Suppressor macrophage (primary cell): Measurements from ENCODE around the gene CEPT1.
"Not testable (repeated sequence)": the region's sequence is repeated elsewhere in the genome, so short reads cannot be mapped to it uniquely, and the experiment has no call there.

Source experiments
- DNase-seq, 4 experiments: peaks; one replicate each; pipeline ENCODE4 v3.0.0-alpha.2; 2020 to 2022
- total RNA-seq, 17 experiments: gene quantifications; one replicate each; lab custom pipeline; 2026; ENCODE audit warnings: mixed read lengths in 6 of 17, inconsistent platforms in 3 of 17; lab: John Stamatoyannopoulos, UW

Gene CEPT1
- total RNA-seq, result 37.9 to 118 (median 64.7) reads per million in 17 experiments

- peak; percentile 94 to 98 (median 97) for DNase-seq
These were observed at the start of gene CEPT1, which contains the start of gene DRAM2 for GRCh38 chr1:111139956-111140679. TSS of gene CEPT1 (plus strand) at chr1:111140223. CDS start at chr1:111147715, 7,492 bp downstream. TSS of gene DRAM2 (minus strand) at chr1:111140093. CDS start at chr1:111131554, 8,539 bp downstream.

DNA sequence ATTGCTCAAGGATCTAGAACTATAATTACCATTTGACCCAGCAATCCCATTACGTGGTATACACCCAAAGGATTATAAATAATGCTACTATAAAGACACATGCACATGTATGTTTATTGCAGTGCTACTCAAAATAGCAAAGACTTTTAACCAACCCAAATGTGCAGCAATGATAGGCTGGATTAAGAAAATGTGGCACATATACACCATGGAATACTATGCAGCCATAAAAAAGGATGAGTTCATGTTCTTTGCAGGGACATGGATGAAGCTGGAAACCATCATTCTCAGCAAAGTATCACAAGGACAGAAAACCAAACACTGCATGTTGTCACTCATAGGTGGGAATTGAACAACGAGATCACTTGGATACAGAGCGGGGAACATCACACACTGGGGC, 44.6 kb upstream of the CEPT1 start:
- DNase-seq, result not testable (repeated sequence)

DNA sequence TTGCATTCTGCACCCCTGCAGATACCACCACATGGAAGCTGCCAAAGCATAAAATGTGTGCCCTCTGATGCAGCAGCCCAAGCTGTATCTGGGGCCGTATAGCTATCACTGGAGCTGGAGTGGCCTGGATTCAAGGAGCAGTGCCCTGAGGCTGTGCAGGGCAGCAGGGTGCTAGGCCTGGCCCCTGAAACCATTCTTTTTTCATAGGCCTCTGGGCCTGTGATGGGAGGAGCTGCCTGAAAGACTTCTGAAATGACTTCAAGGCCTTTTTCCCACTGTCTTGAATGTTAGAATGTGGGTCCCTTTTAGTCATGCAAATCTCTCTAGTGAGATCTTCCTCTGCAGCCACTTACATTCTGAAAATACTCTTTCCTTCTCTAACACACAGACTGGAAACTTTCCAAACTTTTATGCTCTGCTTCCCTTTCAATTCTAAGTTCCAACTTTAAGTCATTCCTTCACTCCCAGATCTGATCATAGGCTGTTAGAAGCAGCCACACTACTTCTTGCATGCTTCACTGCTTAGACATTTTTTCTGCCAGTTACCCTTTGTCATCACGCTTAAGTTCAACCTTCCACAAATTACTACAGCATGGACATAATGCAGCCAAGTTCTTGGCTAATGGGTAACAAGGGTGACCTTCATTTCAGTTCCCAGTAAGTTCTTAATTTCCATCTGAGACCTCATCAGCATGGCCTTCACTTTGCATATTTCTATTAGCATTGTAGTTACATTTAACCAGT, 42.5 kb upstream of the CEPT1 start:
- no peak for DNase-seq

GRCh38 chr1:111099289-111099688, 40.7 kb upstream of the CEPT1 start:
- no peak for DNase-seq

- no peak for DNase-seq
These were observed 38.0 kb upstream of the CEPT1 start for GRCh38 chr1:111101854-111102642.

GRCh38 chr1:111104981-111105380, 35.0 kb upstream of the CEPT1 start:
- DNase-seq, result no peak

DNA sequence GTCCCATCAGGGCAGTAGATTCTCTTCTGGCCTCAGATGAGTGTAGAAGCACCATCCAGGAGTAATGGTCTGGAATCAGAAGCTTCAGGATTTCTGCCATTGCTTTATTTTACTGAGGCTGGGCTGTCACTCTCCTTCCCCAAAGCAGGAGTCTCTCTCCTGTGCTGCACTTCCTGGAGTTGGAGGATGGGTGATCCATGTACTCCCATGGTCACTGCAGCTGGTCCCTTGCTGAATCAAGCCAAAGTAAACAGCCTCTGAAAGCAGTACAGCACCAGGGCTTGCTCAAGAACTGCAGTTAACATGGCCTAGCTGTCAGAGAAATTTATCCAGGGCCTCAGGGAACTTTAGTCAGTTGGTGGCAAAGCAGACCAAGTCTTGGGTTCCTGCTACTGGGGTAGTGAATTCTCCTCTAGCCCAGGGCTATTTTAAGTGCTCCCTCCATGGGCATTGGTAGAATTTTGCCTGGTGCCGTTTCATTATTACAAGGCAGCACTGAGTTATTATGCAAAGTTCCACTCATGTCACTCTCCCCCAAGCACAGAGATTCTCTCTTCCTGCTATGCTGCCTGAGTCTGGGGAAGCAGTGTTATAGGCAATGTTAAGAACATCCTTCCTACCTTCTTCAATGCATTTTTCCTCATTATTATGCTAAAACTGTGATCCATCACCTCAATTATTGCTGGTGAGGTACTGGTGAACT, 29.7 kb upstream of the CEPT1 start:
- no peak for DNase-seq

GRCh38 chr1:111116496-111116895, 23.5 kb upstream of the CEPT1 start:
- DNase-seq, result no peak

DNA sequence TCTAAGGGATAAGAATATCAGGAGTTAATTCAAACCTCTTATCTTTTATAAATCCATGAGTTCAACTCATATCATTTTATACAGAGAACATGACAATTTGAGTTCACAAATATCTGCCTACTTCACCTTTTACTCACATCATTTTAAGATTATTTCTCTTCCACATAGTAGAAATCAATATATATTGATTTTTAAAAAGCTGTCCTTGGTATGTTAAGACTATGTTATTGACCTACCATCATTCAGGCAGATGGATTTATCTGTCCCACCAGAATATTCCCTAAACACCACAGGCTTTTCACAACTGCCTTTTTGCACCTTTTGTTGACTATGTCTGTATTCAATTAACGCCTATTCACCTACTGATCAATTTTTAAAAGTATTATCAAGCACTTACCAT, 13.7 kb upstream of the CEPT1 start:
- DNase-seq, result no peak

- peak; percentile 51 to 87 (median 69) for DNase-seq
These were observed 11.9 kb upstream of the CEPT1 start for GRCh38 chr1:111127923-111128643.

DNA sequence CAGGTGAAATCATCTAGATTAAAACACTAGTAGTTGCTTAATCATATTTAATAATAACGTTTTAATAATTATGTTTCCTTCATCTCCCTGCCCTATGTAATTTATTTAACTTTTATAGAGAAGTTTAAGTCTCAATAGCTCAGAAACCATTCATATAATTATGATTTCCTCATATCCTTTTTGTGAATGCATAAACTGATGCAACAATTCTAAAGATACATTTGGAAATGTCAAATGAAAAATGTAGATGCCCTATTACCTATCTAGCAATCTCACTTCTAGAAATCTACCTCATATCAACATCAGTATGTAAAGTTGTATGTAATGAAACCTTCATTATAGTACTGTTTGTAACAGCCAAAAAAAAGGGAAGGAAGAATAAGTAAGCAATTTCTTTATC, 10.6 kb upstream of the CEPT1 start:
- peak in 2 of 4 experiments; percentile 27 to 50 for DNase-seq

GRCh38 chr1:111131693-111132092, 8.3 kb upstream of the CEPT1 start:
- no peak for DNase-seq

DNA sequence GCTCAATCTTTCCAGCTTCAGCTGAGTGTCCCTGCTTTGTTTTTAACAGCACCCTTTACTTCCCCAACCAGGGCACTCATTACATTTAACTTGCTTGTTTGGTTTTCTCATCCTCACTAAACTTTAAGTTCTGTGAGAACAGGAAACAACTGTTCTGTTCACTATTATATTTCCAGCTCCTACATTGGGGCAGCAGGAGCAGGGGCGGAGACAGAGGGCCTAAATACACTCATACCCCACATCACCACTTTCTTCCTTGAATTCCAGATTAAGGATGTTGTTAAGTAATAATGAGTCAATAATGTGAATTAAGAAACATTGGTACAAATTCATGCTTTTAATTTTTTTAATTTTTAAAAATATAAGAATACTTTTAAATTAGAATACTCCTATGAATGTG, 6.2 kb upstream of the CEPT1 start:
- DNase-seq, result peak; percentile 46 to 84 (median 78)

- peak; percentile 48 to 77 (median 66) for DNase-seq
These were observed 583 bp upstream of the CEPT1 start for GRCh38 chr1:111139324-111139955.

- DNase-seq, result peak in 3 of 4 experiments; percentile 15 to 59 (median 38)
These were observed 601 bp downstream of the CEPT1 start for GRCh38 chr1:111140680-111140967.

DNA sequence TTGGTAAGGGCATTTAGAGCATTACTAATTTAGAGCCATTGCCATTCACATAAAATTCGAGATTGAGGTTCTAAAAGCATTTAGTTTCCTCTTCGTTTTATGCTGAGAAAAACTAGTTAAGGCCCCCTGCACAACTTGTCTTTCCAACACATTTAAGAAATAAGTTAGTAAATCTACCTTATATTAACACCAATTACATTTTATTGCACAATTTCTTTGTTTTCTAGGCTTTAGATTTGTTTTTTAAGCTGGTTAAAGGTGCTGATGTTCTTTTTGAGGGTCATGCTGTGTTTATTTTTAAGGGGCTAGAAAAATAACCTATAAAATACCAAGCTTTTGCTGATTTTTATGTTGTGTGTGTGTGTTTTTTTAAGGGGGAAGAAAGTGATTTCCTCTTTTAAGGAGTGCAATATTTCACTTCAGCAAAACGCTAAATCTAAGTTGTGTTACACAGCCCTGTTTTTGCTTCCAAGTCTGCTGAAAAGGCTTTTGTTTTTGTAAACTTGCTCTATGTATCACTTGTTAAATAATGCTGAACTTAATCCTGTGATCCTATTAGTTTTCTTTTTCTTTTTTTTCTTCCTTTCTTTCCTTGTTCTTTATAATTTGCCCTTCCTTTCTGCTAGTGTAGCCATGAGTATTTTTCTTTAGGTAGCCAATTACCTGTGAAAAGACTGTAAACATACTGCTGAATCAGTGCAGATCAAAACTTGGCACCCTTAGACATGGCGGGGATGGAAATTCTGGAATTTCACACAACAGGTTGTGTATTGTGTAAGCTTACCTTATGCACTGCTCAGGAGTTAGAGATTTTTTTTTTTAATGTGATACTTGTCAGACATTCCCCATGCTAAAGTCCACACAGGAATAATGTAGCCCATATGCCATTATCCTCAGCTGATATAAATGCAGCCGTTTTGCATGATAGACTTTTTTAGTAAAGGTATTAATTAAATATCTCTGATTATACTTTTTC, 1.5 kb downstream of the CEPT1 start:
- DNase-seq, result peak in 3 of 4 experiments; percentile 18 to 59 (median 37)

DNA sequence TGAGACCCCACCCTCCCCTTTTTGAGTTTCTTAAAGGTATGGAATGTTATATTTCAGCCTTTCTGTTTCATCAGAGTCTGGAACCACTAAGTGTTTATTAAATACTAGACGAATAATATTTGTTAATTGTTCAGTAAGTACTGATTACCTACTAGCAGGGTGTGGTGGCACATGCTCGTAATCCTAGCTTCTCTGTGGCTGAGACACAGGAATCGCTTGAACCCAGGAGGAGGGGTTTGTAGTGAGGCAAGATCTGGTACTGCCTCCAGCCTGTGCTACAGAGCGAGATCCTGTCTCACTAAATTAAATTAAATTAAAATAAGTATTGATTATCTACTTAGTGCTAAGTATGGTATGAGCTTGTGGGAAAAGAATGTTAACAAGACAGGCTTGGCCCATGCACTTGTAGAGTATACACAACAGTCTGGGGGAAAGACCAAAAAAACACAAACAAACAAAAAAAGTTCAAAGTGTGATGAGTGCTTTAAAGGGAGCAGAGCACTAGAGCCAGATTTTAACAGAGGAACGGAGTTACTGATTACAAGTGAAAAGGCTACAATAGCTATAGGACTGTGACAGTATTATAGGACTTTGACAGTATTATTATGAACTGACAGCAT, 2.4 kb downstream of the CEPT1 start:
- peak in 1 of 4 experiments; percentile 6 for DNase-seq

DNA sequence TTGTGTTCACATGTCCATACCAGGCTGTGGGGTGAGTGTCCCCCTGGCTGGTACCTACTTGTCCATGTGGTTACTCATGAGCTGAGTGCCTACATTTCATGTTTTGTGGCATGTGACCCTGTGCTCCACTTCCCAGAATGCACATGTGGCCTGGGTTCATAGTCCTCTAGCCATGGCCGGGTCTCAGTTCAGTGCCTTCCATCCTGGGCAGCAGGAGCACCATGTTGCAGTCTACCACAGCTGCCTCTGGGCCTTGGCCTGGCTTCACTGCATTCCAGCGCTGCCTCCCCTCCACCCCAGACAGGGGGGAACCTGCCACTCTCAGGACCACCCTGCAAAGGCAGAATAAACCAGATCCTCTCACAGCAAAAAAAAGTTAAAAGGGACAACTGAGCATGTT, 5.5 kb downstream of the CEPT1 start:
- DNase-seq, result no peak

- no peak for DNase-seq
These were observed 6.1 kb downstream of the CEPT1 start for GRCh38 chr1:111145963-111146768.
